Upper lobe of left lung (tissue), 4 donors: ENCODE measurements around the gene STAT5B.
"Not testable (repeated sequence)": the region's sequence is repeated elsewhere in the genome, so short reads cannot be mapped to it uniquely, and the experiment has no call there.

Source experiments
- CTCF ChIP-seq, 6 experiments: fragments of 450-650 bp in 4 of 6; fragments of 200-600 bp in 2 of 6; sonication (generic) in 2 of 6; IDR thresholded peaks; one replicate each; pipeline ENCODE4 v1.5.1; 2016 to 2019; ENCODE audit warnings: antibody characterized with exemption in 6 of 6
- POLR2A ChIP-seq, 4 donors: fragments of 450-650 bp; IDR thresholded peaks; one replicate each; pipeline ENCODE4 v1.5.1; 2016 to 2017; ENCODE audit warnings: antibody characterized with exemption in 4 of 4, mild to moderate bottlenecking in 2 of 4

GRCh38 chr17:42240863-42241262, 35.3 kb downstream of the STAT5B start:
- not testable (repeated sequence) for TF ChIP-seq CTCF, POLR2A (IDR thresholded peaks at IDR 0.05)
